ENCODE measurements around the gene ADAMTS12. TPM values are rescaled to one million over a fixed set of nuclear protein-coding genes. Genes with fewer than 3 reads are reported as not detected.

Gene ADAMTS12
- total and polyA plus RNA-seq, 10 of the 15 experiments (the other 5 are each of a cell fraction or from before 2014, with no cell fraction given), result 0.11 to 35.8 (median 20.7) TPM

GRCh38 chr5:33629999-33630398 is 261.8 kb downstream of the ADAMTS12 start:
- no peak overlapping the region for H2AFZ ChIP-seq (ENCODE audit: control insufficient read depth, low read depth, low read length)
- DNase-seq (ENCODE audit: low read depth, low spot score) (no peak), ATAC-seq (no peak), FAIRE-seq (no peak)
- H3K27ac ChIP-seq (ENCODE audit: control insufficient read depth, insufficient read depth), result no peak overlapping the region
- no peak overlapping the region for H3K4me3 ChIP-seq
- ChIA-PET CTCF (no interaction called here), POLR2A (no interaction called here), RAD21 (ENCODE audit: unreplicated experiment) (no interaction called here), SMC1A (ENCODE audit: uncharacterized antibody, unreplicated experiment) (interaction anchor here (1.7 kb wide), 1 partner anchor 14 kb away, joined by 6 read pairs; no protein-coding TSS in a partner anchor)
- H3K27me3 ChIP-seq (replicated peaks in 1 of 2; ENCODE audit: control insufficient read depth in 2 of 2, insufficient read depth in 2 of 2, low read length in 1 of 2), result no peaks in the 10 kb centered on the region
- H3K9me3 ChIP-seq (replicated peaks; ENCODE audit: control insufficient read depth, insufficient read depth, low read length), result no peaks in the 10 kb centered on the region; the same call in 2 of the 3 replicates
- 54% methylated on average over 2 of the region's 2 CpGs for WGBS (ENCODE audit: insufficient coverage, insufficient replicate concordance, low lambda C conversion rate, missing lambda C conversion rate)
- no peaks in the 10 kb centered on the region for H3K36me3 ChIP-seq (ENCODE audit: control insufficient read depth in 2 of 2, insufficient read depth in 2 of 2, low read length in 1 of 2)
- H3K79me2 ChIP-seq (ENCODE audit: control insufficient read depth, insufficient read depth, low read length), result no peaks in the 10 kb centered on the region
- BruUV-seq (replicated peaks), result no TSS peak
- H3K4me2 ChIP-seq (ENCODE audit: control insufficient read depth, insufficient read depth), result no peak overlapping the region
- H3K9ac ChIP-seq (ENCODE audit: control insufficient read depth, insufficient read depth, low read length), result no peak overlapping the region
- H4K20me1 ChIP-seq (ENCODE audit: control insufficient read depth, insufficient read depth), result no peaks in the 10 kb centered on the region
- in situ Hi-C loops (cut with MboI), result no loop called here
- intact Hi-C loops (cut with micrococcal nuclease; ENCODE audit: unreplicated experiment), result loop anchor here (5.0 kb wide), 2 partner anchors 47 to 222 kb away; no protein-coding TSS in a partner anchor
- H3K4me1 ChIP-seq (ENCODE audit: control insufficient read depth, insufficient read depth, low read length), result peaks cover 10% of the 10 kb centered on the region; the same call in 1 of the 2 replicates
- TF ChIP-seq ATF2 (IDR thresholded peaks at IDR 0.05; ENCODE audit: low read length) (no peak), ZBTB11 (CRISPR knock-in tag; IDR thresholded peaks at IDR 0.05) (no peak), CHD4 (IDR thresholded peaks at IDR 0.05) (no peak), NRF1 (conservative IDR thresholded peaks at IDR 0.05; ENCODE audit: low read depth, low read length) (no peak), TARDBP (IDR thresholded peaks at IDR 0.05; ENCODE audit: borderline replicate concordance) (no peak), PAX8 (IDR thresholded peaks at IDR 0.05) (no peak), SUPT20H (IDR thresholded peaks at IDR 0.05; ENCODE audit: borderline replicate concordance, control insufficient read depth, low read depth, low read length) (no peak), E2F4 (IDR thresholded peaks at IDR 0.05; ENCODE audit: low read depth, low read length) (no peak), SRF (IDR thresholded peaks at IDR 0.05; ENCODE audit: low read depth in 2 of 2, low read length in 2 of 2) (no peak), CTCF (IDR thresholded peaks at IDR 0.05 in 2 of 3, conservative IDR thresholded peaks at IDR 0.05 in 1 of 3; ENCODE audit: control insufficient read depth in 2 of 3, extremely low read depth in 1 of 3, insufficient read depth in 1 of 3, low read depth in 3 of 3, low read length in 3 of 3) (no peak), JUNB (IDR thresholded peaks at IDR 0.05) (no peak), ZNF384 (IDR thresholded peaks at IDR 0.05; ENCODE audit: borderline replicate concordance, low read depth, low read length) (no peak), POLR2AphosphoS5 (IDR thresholded peaks at IDR 0.05; ENCODE audit: low read length) (no peak)
